Mucosa of rectum (tissue), 2 donors: ENCODE data around the gene HAND2.

ENCODE experiments used
- H3K27ac ChIP-seq, 2 donors: one replicate each; pipeline ENCODE4 v1.7.0; 2013; ENCODE audit warnings: inconsistent platforms in 2 of 2, low read depth in 2 of 2, low read length in 2 of 2
- H3K27me3 ChIP-seq, 2 donors: one replicate each; pipeline ENCODE4 v1.7.0; 2013; ENCODE audit warnings: low read length in 2 of 2; ENCODE audit not compliant: control insufficient read depth in 2 of 2, insufficient read depth in 2 of 2
- H3K36me3 ChIP-seq, 2 donors: one replicate each; pipeline ENCODE4 v1.7.0; 2013; ENCODE audit warnings: low read length in 2 of 2; ENCODE audit not compliant: control insufficient read depth in 2 of 2, insufficient read depth in 2 of 2
- H3K4me1 ChIP-seq, 2 donors: one replicate each; pipeline ENCODE4 v1.7.0; 2013; ENCODE audit warnings: low read length in 2 of 2, mild to moderate bottlenecking in 1 of 2; ENCODE audit not compliant: control insufficient read depth in 2 of 2, insufficient read depth in 2 of 2
- H3K4me3 ChIP-seq, 2 donors: one replicate each; pipeline ENCODE4 v1.7.0; 2013; ENCODE audit warnings: low read length in 2 of 2
- H3K9ac ChIP-seq, 2 donors: one replicate each; pipeline ENCODE4 v1.7.0; 2013; ENCODE audit warnings: low read length in 2 of 2, low read depth in 1 of 2, mild to moderate bottlenecking in 1 of 2
- H3K9me3 ChIP-seq, 2 donors: one replicate each; pipeline ENCODE4 v1.7.0; 2013; ENCODE audit warnings: low read length in 2 of 2; ENCODE audit not compliant: control insufficient read depth in 2 of 2
- donor health status: healthy.
- donor health status: Normal muscosa, but diverticular disease.

Gene HAND2

DNA sequence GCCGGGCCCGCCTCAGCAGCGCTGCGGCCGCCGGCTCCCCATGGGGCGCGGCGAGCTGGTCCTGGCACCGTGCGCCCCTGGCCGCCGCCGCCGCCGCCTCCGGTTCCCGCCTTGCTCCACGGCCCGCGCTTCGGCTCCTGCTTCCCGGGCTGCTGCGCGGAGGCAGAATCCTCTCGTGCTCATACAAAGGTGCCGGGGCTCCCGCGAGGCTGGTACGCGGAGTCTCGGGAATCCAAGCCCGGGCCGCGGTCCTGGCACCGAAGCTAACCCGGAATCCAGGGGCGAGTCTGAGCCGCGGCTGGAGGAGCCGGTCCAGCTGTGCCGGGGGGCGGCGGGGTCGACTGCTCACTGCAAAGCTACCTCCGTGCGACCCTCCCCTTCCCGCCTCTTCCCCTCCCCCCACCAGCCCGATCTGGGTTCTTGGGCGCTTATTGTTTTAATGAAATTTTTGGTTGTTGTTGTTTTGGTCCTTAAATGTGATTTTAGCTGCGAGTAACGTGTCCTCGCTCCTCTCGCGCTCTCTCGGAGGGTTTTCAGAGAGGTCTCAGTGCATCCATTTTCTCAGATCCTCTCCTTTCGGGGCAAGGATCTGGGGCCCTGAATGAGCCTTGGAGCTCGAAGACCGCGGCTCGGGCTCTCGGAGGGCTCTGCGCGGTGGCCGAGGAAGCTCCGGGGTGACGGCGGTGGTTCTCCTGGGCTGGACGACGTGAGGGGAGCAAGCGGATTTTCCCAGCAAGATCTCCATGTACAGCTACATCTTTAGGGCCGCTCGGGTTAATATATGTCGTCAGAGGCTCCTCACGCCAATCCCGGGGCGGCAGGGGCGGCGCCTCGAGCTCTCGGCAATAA, at the start of gene HAND2:
Gene HAND2, minus strand, starts transcription at position 753 of the 849 bp plus-strand sequence. CDS start 940 bp downstream, outside the sequence.
- H3K9ac ChIP-seq = peak within 1 kb of the TSS; percentile 47 to 59

DNA sequence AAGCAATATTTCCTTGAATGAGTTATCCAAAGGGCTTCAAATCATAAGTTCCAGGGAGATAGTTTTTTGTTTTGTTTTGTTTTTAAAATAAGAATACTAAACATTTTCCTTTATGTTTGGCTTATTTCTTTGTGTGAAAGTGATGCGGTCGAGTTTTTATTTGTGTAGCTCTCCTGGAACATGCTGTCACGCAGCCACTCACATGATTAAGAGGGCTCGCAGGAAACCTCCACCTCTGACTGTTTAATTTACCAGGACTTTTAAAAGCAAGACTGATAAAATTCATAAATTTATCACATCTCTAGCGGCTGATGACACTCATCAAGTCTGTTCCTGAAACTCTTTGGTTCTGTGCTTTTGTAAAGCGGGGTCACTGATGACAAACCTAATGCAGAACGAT, 48.9 kb upstream of the HAND2 start:
- Histone ChIP-seq H3K9ac (no peak overlapping the region), H3K27ac (no peak overlapping the region), H3K9me3 (no peaks in the 10 kb centered on the region), H3K4me3 (no peak overlapping the region), H3K36me3 (no peaks in the 10 kb centered on the region), H3K27me3 (no peaks in the 10 kb centered on the region), H3K4me1 (no peaks in the 10 kb centered on the region)

More for the DNA sequence above, at the start of gene HAND2:
- peak within 1 kb of the TSS; percentile 72 to 83 for H3K27ac ChIP-seq
- no peaks in the 10 kb centered on the region for H3K36me3 ChIP-seq
- peaks cover 68 to 73% of the 10 kb centered on the region in 2 donors for H3K27me3 ChIP-seq
- peaks cover 0 to 3% of the 10 kb centered on the region in 2 donors for H3K9me3 ChIP-seq
- H3K4me1 ChIP-seq = no peaks in the 10 kb centered on the region
- peak within 1 kb of the TSS; percentile 32 to 60 for H3K4me3 ChIP-seq

DNA sequence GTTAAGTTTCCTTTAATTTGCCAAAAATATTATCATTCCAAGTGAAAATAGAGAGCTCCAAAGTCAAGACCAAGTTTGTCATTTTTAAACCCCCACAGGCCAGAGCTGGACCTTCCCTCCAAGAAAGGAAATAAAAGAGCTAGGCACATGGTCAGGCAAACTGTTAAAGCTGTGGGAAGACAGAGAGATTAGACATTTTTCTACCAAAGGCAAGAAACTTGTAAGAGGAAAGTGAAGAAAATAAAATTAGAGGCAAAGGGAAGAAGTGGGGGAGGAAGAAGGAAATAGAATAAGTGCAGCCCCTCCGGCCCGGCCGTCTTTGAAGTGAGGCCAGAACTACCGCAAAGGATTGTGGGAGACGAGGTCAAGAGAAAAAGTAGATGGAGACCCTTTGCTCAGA, 47.9 kb upstream of the HAND2 start:
- Histone ChIP-seq H3K4me3 (no peak overlapping the region), H3K27me3 (no peaks in the 10 kb centered on the region), H3K36me3 (no peaks in the 10 kb centered on the region), H3K9me3 (no peaks in the 10 kb centered on the region), H3K27ac (no peak overlapping the region), H3K9ac (no peak overlapping the region), H3K4me1 (no peaks in the 10 kb centered on the region)

DNA sequence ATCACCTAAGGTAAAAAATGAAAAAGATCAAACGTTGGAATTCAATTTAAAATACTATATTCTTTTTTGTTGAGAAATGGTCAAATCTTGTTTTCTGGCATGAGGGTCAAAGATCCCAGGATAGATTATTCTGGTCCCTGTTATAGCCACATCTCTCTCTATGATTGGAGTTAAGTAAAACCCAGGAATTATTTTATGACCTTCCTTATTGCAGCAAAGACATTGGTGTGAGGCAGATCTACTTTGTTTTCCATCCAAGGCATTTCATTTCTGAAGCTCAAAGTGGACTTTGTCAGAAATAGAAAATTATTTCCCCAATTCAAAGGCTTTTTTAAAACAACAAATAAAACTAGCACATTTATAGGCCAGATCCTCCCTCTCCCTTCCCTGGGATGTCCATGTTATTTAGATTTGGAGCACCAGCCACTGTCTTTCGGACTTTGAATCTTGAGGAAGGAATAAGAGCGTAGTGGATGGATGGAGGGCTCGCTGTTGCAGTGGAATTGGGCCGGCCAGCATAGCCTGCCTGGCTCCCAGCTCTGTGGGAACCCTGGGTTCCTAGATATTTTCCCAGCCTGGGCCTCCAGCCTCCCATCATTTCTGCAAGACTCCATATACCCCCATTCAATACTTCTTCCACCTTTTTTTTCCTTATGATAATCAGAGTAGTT, 45.6 kb upstream of the HAND2 start:
- Histone ChIP-seq H3K27me3 (no peaks in the 10 kb centered on the region), H3K4me1 (no peaks in the 10 kb centered on the region), H3K9me3 (no peaks in the 10 kb centered on the region), H3K36me3 (no peaks in the 10 kb centered on the region), H3K27ac (no peak overlapping the region), H3K9ac (no peak overlapping the region), H3K4me3 (no peak overlapping the region)

DNA sequence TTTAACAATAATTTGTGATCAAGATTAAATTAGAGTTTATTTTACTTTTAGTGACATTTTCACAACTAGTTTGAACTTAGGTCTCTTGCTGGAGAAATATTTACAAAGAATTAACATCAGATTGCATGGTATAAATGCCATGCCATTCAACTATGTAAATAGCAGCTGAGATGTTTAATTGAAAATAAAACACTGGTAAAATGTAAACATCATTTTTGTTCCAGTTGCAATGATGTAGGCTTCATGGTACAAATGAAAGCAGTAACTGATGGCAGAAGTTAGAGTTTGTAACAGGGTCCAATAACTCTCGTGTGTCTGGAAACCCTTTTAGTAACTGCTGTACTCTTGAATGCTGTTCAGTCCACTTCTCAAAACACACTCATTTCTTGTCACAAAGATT, 43.7 kb upstream of the HAND2 start:
- Histone ChIP-seq H3K27ac (no peak overlapping the region), H3K36me3 (no peaks in the 10 kb centered on the region), H3K9me3 (no peaks in the 10 kb centered on the region), H3K4me1 (no peaks in the 10 kb centered on the region), H3K4me3 (no peak overlapping the region), H3K27me3 (no peaks in the 10 kb centered on the region), H3K9ac (no peak overlapping the region)

DNA sequence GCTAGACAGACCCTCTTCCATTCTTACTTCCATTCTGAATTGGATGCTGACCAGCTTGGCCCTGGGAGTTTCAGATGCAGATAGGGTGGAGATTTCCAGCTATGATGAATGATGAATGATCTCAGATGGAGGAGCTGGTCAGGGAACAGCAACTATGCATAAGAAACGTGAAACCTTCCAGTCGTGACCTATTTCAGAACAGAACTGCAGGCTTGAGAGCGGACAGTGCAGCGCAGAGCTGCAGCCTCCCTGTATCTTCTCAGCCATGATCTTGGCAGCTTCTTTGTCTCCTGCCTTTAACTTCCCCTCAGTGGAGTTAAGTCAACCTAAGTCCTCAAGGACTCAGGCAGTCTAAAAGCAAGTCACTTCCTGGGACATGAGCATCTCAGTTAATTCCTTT, 43.3 kb upstream of the HAND2 start:
- no peak overlapping the region for H3K4me3 ChIP-seq
- no peak overlapping the region for H3K9ac ChIP-seq
- H3K9me3 ChIP-seq = no peaks in the 10 kb centered on the region
- H3K4me1 ChIP-seq = no peaks in the 10 kb centered on the region
- H3K27ac ChIP-seq = no peak overlapping the region
- no peaks in the 10 kb centered on the region for H3K36me3 ChIP-seq
- no peaks in the 10 kb centered on the region for H3K27me3 ChIP-seq

DNA sequence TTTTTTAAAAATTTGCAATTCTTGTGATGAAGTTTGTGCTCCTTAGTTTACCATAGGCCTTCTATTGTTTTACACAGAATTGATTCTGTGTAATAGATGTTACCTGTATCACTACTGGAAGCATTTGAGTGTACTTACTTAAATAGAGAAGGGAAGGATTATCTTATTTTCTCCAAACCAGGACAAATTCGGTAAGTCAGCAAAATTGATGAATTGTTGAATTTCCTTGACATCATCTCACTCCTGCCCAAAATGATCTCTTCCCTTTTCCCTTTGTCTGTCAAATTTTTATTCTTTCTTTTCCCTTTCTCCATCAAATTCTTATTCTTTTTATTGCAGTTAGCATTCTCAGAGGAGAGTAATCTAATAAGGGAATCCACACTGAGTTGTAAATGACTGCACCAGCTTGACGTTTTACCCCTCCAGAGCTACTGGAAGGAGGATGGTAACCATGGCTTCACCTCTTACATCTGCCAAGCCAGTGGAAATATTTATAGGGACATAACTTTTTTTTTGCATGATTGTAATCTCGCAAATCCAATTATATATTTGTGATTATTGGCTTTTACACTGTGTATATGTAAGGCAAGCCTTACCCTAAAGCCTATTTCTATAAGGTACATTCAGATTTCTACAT, 42.6 kb upstream of the HAND2 start:
- H3K4me1 ChIP-seq = no peaks in the 10 kb centered on the region
- no peak overlapping the region for H3K27ac ChIP-seq
- H3K9me3 ChIP-seq = no peaks in the 10 kb centered on the region
- H3K9ac ChIP-seq = no peak overlapping the region
- H3K36me3 ChIP-seq = no peaks in the 10 kb centered on the region
- H3K27me3 ChIP-seq = no peaks in the 10 kb centered on the region
- H3K4me3 ChIP-seq = no peak overlapping the region

DNA sequence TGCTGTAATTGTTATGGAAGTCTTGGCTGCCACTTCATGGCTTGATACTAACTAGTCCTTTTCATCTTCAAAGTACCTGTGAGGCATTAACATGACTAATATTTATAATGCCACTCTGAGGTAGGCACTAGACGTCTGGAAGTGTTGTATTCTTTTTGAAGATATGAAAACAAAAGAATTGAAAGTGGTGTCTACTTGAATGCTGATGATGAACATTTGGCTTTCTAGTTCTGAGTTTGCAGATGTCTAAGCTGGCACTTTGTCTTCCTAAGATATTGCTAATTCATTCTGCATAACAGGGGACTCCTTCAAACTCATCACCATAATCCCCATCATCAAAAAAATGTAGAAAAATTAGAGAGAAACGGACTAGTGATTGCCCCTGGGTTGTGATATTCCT, 41.6 kb upstream of the HAND2 start:
- Histone ChIP-seq H3K36me3 (no peaks in the 10 kb centered on the region), H3K4me3 (no peak overlapping the region), H3K27me3 (no peaks in the 10 kb centered on the region), H3K9ac (no peak overlapping the region), H3K9me3 (no peaks in the 10 kb centered on the region), H3K4me1 (no peaks in the 10 kb centered on the region), H3K27ac (no peak overlapping the region)

DNA sequence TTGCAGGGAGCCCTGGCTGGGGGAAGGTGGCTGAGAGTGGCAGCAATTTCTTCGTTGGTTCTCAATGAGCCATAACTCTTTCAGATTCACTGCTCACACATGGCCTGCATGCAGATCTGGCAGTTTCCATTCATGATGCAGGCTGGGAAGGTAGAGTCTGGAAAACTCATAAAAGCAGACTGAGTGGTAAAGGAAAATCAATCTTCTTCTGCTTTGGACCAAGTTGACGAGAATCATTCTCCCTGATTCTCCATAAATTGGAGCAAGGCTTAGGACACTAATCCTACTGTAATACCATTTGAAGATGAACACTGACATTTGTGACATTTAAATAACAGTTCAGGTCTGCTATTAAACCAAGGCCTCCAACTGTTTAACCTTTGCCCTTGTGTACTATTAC, 35.3 kb upstream of the HAND2 start:
- Histone ChIP-seq H3K27me3 (no peaks in the 10 kb centered on the region), H3K36me3 (no peaks in the 10 kb centered on the region), H3K27ac (no peak overlapping the region), H3K4me1 (no peaks in the 10 kb centered on the region), H3K9me3 (no peaks in the 10 kb centered on the region), H3K9ac (no peak overlapping the region), H3K4me3 (no peak overlapping the region)

DNA sequence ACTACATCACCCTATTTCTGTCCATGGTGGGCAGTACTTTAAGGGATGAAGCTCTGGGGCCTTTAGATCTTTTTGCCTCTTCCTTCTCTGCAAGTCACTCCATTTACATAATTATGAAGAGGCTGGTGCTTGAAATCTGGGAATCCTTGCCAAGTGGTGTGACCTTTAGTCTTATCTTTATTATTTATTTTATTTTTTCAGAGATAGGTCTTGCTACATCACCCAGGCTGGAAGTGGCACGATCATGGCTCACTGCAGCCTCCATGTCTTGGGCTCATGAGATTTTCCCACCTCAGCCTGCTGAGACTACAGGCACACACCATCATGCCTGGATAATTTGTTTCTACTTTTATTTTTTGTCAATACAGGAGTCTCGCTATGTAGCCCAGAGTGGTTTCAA, 34.4 kb upstream of the HAND2 start:
- no peak overlapping the region for H3K9ac ChIP-seq
- H3K27ac ChIP-seq = no peak overlapping the region
- H3K4me3 ChIP-seq = no peak overlapping the region
- H3K27me3 ChIP-seq = no peaks in the 10 kb centered on the region
- no peaks in the 10 kb centered on the region for H3K36me3 ChIP-seq
- no peaks in the 10 kb centered on the region for H3K9me3 ChIP-seq
- H3K4me1 ChIP-seq = no peaks in the 10 kb centered on the region
